ENCODE results near the gene ATP13A1. TPM values are rescaled to one million over a fixed set of nuclear protein-coding genes. Genes with fewer than 3 reads are reported as not detected.
A peak's percentile ranks its signal among the peaks of the same experiment; 100 is the strongest.
"Not testable (repeated sequence)": the region's sequence is repeated elsewhere in the genome, so short reads cannot be mapped to it uniquely, and the experiment has no call there.

ATP13A1 gene
- total RNA-seq, 1 experiment from 2014 or later = 39.6 TPM

- not testable (repeated sequence) for DNase-seq; H3K9ac ChIP-seq (ENCODE audit: low read length); H3K36me3 ChIP-seq (ENCODE audit: insufficient read depth, low read length); H3K27me3 ChIP-seq (ENCODE audit: low read length); H2AFZ ChIP-seq (ENCODE audit: low read length); H3K9me3 ChIP-seq (ENCODE audit: low read length); H3K4me1 ChIP-seq (ENCODE audit: low read length); H4K20me1 ChIP-seq (ENCODE audit: insufficient read depth, low read depth, low read length); H3K9me2 ChIP-seq (replicated peaks; ENCODE audit: insufficient read depth, low read length); H3K4me3 ChIP-seq (ENCODE audit: low read length); H3K4me2 ChIP-seq (ENCODE audit: low read depth, low read length, poor library complexity, severe bottlenecking); H3K79me2 ChIP-seq (ENCODE audit: low read length); H3K27ac ChIP-seq (ENCODE audit: low read length)
Measured at GRCh38 chr19:19598728-19599451, 64.6 kb downstream of the ATP13A1 start.

GRCh38 chr19:19597809-19598306 is 65.6 kb downstream of the ATP13A1 start:
- H3K4me1 ChIP-seq (ENCODE audit: low read length) = peaks cover 5% of the 10 kb centered on the region; the same call in 1 of the 2 replicates
- no peaks in the 10 kb centered on the region for H3K79me2 ChIP-seq (ENCODE audit: low read length)
- no peak for DNase-seq
- no peak overlapping the region for H3K9ac ChIP-seq (ENCODE audit: low read length)
- H4K20me1 ChIP-seq (ENCODE audit: insufficient read depth, low read depth, low read length) = no peaks in the 10 kb centered on the region
- no peaks in the 10 kb centered on the region for H3K9me2 ChIP-seq (replicated peaks; ENCODE audit: insufficient read depth, low read length)
- peak overlapping the region; percentile 37; the same call in 1 of the 2 replicates for H2AFZ ChIP-seq (ENCODE audit: low read length)
- H3K4me2 ChIP-seq (ENCODE audit: low read depth, low read length, poor library complexity, severe bottlenecking) = peak overlapping the region; percentile 20
- H3K36me3 ChIP-seq (ENCODE audit: insufficient read depth, low read length) = no peaks in the 10 kb centered on the region
- no peak overlapping the region for H3K4me3 ChIP-seq (ENCODE audit: low read length)
- no peaks in the 10 kb centered on the region; the same call in 1 of the 2 replicates for H3K27me3 ChIP-seq (ENCODE audit: low read length)
- no peaks in the 10 kb centered on the region for H3K9me3 ChIP-seq (ENCODE audit: low read length)
- H3K27ac ChIP-seq (ENCODE audit: low read length) = no peak overlapping the region

Small RNA genes within 50 kb of the gene (small RNA-seq; reads per million reads assigned to genes)
- not detected for gene AC011458.2

Other genes with a start within 250 kb of the ATP13A1 start
- 5.0 and 10.8 TPM in 2 replicates for gene TSSK6, start 148.1 kb downstream of the ATP13A1 start, total RNA-seq (2014; rRNA removed; shearing (Covaris generic); ENCODE audit: low replicate concordance)
- 255 and 557 TPM in 2 replicates for gene NDUFA13, start 147.5 kb downstream of the ATP13A1 start, total RNA-seq (2014; rRNA removed; shearing (Covaris generic); ENCODE audit: low replicate concordance)
- 7.9 and 11.4 TPM in 2 replicates for gene YJEFN3, start 134.8 kb downstream of the ATP13A1 start, total RNA-seq (2014; rRNA removed; shearing (Covaris generic); ENCODE audit: low replicate concordance)
- 0.15 and 0.87 TPM in 2 replicates for gene CILP2, start 125.4 kb downstream of the ATP13A1 start, total RNA-seq (2014; rRNA removed; shearing (Covaris generic); ENCODE audit: low replicate concordance)
- gene PBX4, start 45.0 kb downstream of the ATP13A1 start, total RNA-seq (2014; rRNA removed; shearing (Covaris generic); ENCODE audit: low replicate concordance) = 0.25 TPM in 1 of 2 replicates, not detected in the other
- 18.9 and 22.0 TPM in 2 replicates for gene LPAR2, start 35.5 kb downstream of the ATP13A1 start, total RNA-seq (2014; rRNA removed; shearing (Covaris generic); ENCODE audit: low replicate concordance)
- 24.3 and 55.8 TPM in 2 replicates for gene GMIP, start 20.0 kb downstream of the ATP13A1 start, total RNA-seq (2014; rRNA removed; shearing (Covaris generic); ENCODE audit: low replicate concordance)
- 12.4 and 15.0 TPM in 2 replicates for gene ZNF101, start 5.2 kb upstream of the ATP13A1 start, total RNA-seq (2014; rRNA removed; shearing (Covaris generic); ENCODE audit: low replicate concordance)
- gene ZNF14, start 69.4 kb upstream of the ATP13A1 start, total RNA-seq (2014; rRNA removed; shearing (Covaris generic); ENCODE audit: low replicate concordance) = 9.2 and 12.1 TPM in 2 replicates
- gene ZNF506, start 158.1 kb upstream of the ATP13A1 start, total RNA-seq (2014; rRNA removed; shearing (Covaris generic); ENCODE audit: low replicate concordance) = 31.2 and 44.1 TPM in 2 replicates
- 6.5 and 25.3 TPM in 2 replicates for gene ZNF253, start 202.2 kb upstream of the ATP13A1 start, total RNA-seq (2014; rRNA removed; shearing (Covaris generic); ENCODE audit: low replicate concordance)
- 14.3 and 31.4 TPM in 2 replicates for gene ZNF93, start 237.3 kb upstream of the ATP13A1 start, total RNA-seq (2014; rRNA removed; shearing (Covaris generic); ENCODE audit: low replicate concordance)